ENCODE measurements around the gene IGFBP7.
A peak's percentile ranks its signal among the peaks of the same experiment; 100 is the strongest.

Gene IGFBP7

GRCh38 chr4:57094832-57095223 lies 15.4 kb downstream of the IGFBP7 start:
- DNase-seq, result no peak

- no peak for DNase-seq
Measured at GRCh38 chr4:57093845-57094831, 16.0 kb downstream of the IGFBP7 start.

GRCh38 chr4:57091657-57092162 lies 18.5 kb downstream of the IGFBP7 start:
- no peak for DNase-seq

GRCh38 chr4:57090079-57090478 lies 20.1 kb downstream of the IGFBP7 start:
- no peak for DNase-seq

- DNase-seq, result no peak
Measured at GRCh38 chr4:57089549-57089948, 20.6 kb downstream of the IGFBP7 start.

GRCh38 chr4:57086031-57086723 lies 24.0 kb downstream of the IGFBP7 start:
- no peak for DNase-seq

GRCh38 chr4:57085278-57085677 lies 24.9 kb downstream of the IGFBP7 start:
- no peak for DNase-seq

GRCh38 chr4:57084360-57084759 lies 25.8 kb downstream of the IGFBP7 start:
- no peak for DNase-seq

- DNase-seq, result no peak
Measured at GRCh38 chr4:57083090-57083489, 27.1 kb downstream of the IGFBP7 start.

- DNase-seq, result no peak
Measured at GRCh38 chr4:57081651-57082621, 28.2 kb downstream of the IGFBP7 start.

GRCh38 chr4:57080781-57081650 lies 29.2 kb downstream of the IGFBP7 start:
- no peak for DNase-seq

GRCh38 chr4:57078685-57079521 lies 31.3 kb downstream of the IGFBP7 start:
- DNase-seq, result peak; percentile 16

GRCh38 chr4:57077550-57078343 lies 32.4 kb downstream of the IGFBP7 start:
- DNase-seq, result no peak

- DNase-seq, result no peak
Measured at GRCh38 chr4:57076646-57077045, 33.5 kb downstream of the IGFBP7 start.

GRCh38 chr4:57075367-57075766 lies 34.8 kb downstream of the IGFBP7 start:
- DNase-seq, result no peak

- DNase-seq, result no peak
Measured at GRCh38 chr4:57074744-57075143, 35.4 kb downstream of the IGFBP7 start.

- DNase-seq, result no peak
Measured at GRCh38 chr4:57073559-57073958, 36.6 kb downstream of the IGFBP7 start.

GRCh38 chr4:57071326-57071725 lies 38.9 kb downstream of the IGFBP7 start:
- no peak for DNase-seq

- DNase-seq, result no peak
Measured at GRCh38 chr4:57070461-57070860, 39.7 kb downstream of the IGFBP7 start.
